Mesendoderm (in vitro differentiated cells): ENCODE results near the gene GABARAPL1.

Experiments
- DNase-seq: peaks from one replicate; pipeline ENCODE4 v3.0.0; 2013
- H2AK5ac ChIP-seq: 2 replicates; pipeline ENCODE4 v1.6.1; 2013; ENCODE audit warnings: low read length, inconsistent platforms
- H2BK120ac ChIP-seq: 2 replicates; pipeline ENCODE4 v1.6.1; 2013; ENCODE audit warnings: low read depth, mild to moderate bottlenecking, low read length, moderate library complexity, mixed read lengths
- H2BK15ac ChIP-seq: replicated peaks from 2 replicates; pipeline ENCODE4 v1.6.1; 2013; ENCODE audit warnings: low read depth, mild to moderate bottlenecking, moderate library complexity
- H2BK5ac ChIP-seq: 2 replicates; pipeline ENCODE4 v1.6.1; 2013; ENCODE audit warnings: low read length, inconsistent platforms
- H3K18ac ChIP-seq: 2 replicates; pipeline ENCODE4 v1.6.1; 2013; ENCODE audit warnings: mild to moderate bottlenecking, low read length, mixed read lengths
- H3K23ac ChIP-seq: one replicate; pipeline ENCODE4 v1.6.1; 2013; ENCODE audit warnings: low read length
- H3K27ac ChIP-seq: 2 replicates; pipeline ENCODE4 v1.5.1; 2013; ENCODE audit warnings: low read depth, mild to moderate bottlenecking, inconsistent platforms, low read length, moderate library complexity
- H3K27me3 ChIP-seq: 2 replicates; pipeline ENCODE4 v1.6.1; 2013; ENCODE audit warnings: low read length, control low read depth, mild to moderate bottlenecking, inconsistent platforms; ENCODE audit not compliant: insufficient read depth, poor library complexity
- H3K36me3 ChIP-seq: 2 replicates; pipeline ENCODE4 v1.6.1; 2013; ENCODE audit warnings: low read length, inconsistent platforms; ENCODE audit not compliant: control insufficient read depth, insufficient read depth
- H3K4ac ChIP-seq: one replicate; pipeline ENCODE4 v1.6.1; 2013; ENCODE audit warnings: low read depth, mild to moderate bottlenecking, low read length, moderate library complexity
- H3K4me1 ChIP-seq: 2 replicates; pipeline ENCODE4 v1.6.1; 2013; ENCODE audit warnings: low read depth, low read length, inconsistent platforms; ENCODE audit not compliant: control insufficient read depth
- H3K4me2 ChIP-seq: 2 replicates; pipeline ENCODE4 v1.6.1; 2013; ENCODE audit warnings: low read length
- H3K4me3 ChIP-seq: 2 replicates; pipeline ENCODE4 v1.5.1; 2013; ENCODE audit warnings: mild to moderate bottlenecking, low read length
- H3K56ac ChIP-seq: one replicate; pipeline ENCODE4 v1.6.1; 2013; ENCODE audit warnings: low read length
- H3K79me1 ChIP-seq: 2 replicates; pipeline ENCODE4 v1.6.1; 2013; ENCODE audit warnings: low read length, inconsistent platforms
- H3K79me2 ChIP-seq: 2 replicates; pipeline ENCODE4 v1.6.1; 2013; ENCODE audit warnings: mild to moderate bottlenecking, low read length; ENCODE audit not compliant: control insufficient read depth, insufficient read depth
- H3K9ac ChIP-seq: 2 replicates; pipeline ENCODE4 v1.6.1; 2013; ENCODE audit warnings: low read length, inconsistent platforms
- H4K5ac ChIP-seq: one replicate; pipeline ENCODE4 v1.6.1; 2013; ENCODE audit warnings: low read length
- H4K8ac ChIP-seq: one replicate; pipeline ENCODE4 v1.6.1; 2013; ENCODE audit warnings: low read depth, mild to moderate bottlenecking, control low read depth, low read length, moderate library complexity
- WGBS: extraction: QIAGEN DNeasy Blood & Tissue Kit; methylation state at CpG from one replicate; pipeline ENCODE4 v1.1.7; 2013; ENCODE audit warnings: low lambda C conversion rate, missing lambda C conversion rate; ENCODE audit not compliant: insufficient coverage; ENCODE audit errors: extremely low coverage; 5-methylcytosine and 5-hydroxymethylcytosine counted together

Gene GABARAPL1

DNA sequence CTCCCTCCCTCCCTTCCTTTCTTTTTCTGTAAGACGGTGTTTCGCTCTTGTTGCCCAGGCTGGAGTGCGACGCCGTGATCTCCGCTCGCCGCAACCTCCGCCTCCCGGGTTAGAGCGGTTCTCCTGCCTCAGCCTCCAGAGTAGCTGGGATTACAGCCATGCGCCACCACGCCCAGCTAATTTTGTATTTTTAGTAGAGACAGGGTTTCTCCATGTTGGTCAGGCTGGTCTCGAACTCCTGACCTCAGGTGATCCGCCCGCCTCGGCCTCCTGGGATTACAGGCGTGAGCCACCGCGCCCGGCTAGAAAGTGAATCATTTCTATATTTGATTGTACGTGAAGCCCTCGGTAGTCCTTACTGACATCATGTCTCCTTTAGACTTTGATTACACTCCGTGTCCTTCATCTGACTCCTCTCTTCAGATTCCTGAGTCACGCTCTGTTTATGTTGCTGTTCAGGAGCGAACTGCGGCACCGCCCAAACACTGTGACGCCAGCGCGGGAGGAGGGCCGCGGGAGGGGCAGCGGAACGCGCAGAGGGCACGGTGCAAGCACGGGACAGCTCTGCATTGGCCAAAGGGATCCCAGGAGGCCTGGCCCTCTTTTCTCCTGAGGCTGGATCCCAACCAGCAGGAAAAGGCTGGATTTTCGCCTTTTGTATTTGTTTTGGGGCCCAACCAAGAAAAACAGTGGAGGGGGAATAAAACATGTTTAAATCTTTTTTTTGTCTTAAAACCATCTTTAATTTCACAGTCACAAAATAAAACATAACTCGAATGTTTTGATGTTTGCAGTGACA lies 538 bp upstream of the GABARAPL1 start:
- Histone ChIP-seq H3K4me1 (no peaks in the 10 kb centered on the region), H3K4me3 (no peak overlapping the region), H3K4me2 (peak overlapping the region; percentile 33), H3K27ac (peak overlapping the region; percentile 46), H3K4ac (no peak overlapping the region), H3K79me1 (no peaks in the 10 kb centered on the region), H3K27me3 (no peaks in the 10 kb centered on the region), H2BK15ac (no peak overlapping the region), H2BK5ac (no peak overlapping the region), H2AK5ac (no peak overlapping the region), H3K36me3 (no peaks in the 10 kb centered on the region), H3K9ac (peak overlapping the region; percentile 47), H4K5ac (no peak overlapping the region), H3K79me2 (peaks cover 23% of the 10 kb centered on the region), H3K18ac (peak overlapping the region; percentile 7), H3K56ac (peak overlapping the region; percentile 59), H4K8ac (no peak overlapping the region), H2BK120ac (no peak overlapping the region), H3K23ac (no peak overlapping the region)
- no CpG with 5 or more reads among the region's 40 CpGs for WGBS
- peak; percentile 98 for DNase-seq

DNA sequence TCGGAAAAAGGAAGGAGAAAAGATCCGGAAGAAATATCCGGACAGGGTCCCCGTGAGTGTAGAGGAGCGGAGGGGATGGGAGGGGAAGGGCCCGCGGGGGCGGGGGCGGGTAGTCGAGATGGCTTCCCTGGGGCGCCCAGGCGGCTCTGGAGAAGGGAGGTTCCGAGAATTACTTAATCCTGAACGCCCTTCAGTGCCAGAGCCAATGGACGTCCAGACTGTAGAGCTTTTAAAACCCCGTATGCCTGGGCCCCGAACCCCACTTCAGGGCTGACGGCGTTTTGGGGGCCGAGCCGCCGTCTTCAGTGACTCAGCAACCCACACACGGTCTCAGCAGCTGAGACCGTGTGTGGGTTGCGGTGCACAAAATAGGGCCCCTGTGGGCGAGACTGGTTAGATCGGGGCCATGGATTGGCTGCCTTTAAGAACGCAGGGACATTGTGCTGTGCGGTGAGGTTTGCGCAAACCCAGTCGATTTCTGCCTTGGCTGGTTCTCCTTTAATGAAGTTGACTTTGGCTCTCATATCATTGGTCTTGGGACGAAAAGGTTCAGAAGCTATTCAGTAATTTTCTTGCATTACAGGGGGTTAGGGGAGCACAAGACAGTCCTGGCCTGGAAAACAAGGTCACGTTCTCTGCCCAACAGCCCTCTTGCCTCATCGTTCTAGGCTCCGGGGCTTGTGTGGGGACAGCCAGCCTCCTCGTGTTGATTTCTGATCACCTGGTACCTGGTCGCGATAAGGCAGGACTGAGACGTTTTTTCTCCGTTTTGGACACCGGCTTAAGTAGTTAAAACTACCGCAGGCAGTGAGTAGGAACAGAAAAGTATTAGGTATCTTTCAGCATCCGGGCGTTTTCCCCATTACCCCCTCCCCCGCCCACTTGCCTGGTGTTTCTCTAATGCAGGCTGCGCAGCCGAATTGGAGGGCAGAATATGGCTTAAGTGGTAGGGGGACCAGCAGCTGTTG lies 775 bp downstream of the GABARAPL1 start:
- no peaks in the 10 kb centered on the region for H3K27me3 ChIP-seq
- peak overlapping the region; percentile 74 for H3K27ac ChIP-seq
- no peak overlapping the region for H3K23ac ChIP-seq
- no peaks in the 10 kb centered on the region for H3K4me1 ChIP-seq
- no peaks in the 10 kb centered on the region for H3K79me1 ChIP-seq
- peak overlapping the region; percentile 69 for H3K4me2 ChIP-seq
- H3K4ac ChIP-seq, result peak overlapping the region; percentile 90
- no peak overlapping the region for H2BK15ac ChIP-seq
- H2AK5ac ChIP-seq, result no peak overlapping the region
- H3K18ac ChIP-seq, result peak overlapping the region; percentile 88
- peak overlapping the region; percentile 66 for H2BK5ac ChIP-seq
- no peak overlapping the region for H4K8ac ChIP-seq
- peak; percentile 80 for DNase-seq
- H2BK120ac ChIP-seq, result peak overlapping the region; percentile 29
- H3K4me3 ChIP-seq, result peak overlapping the region; percentile 90
- H3K56ac ChIP-seq, result peak overlapping the region; percentile 94
- H3K9ac ChIP-seq, result peak overlapping the region; percentile 95
- no peaks in the 10 kb centered on the region for H3K36me3 ChIP-seq
- H3K79me2 ChIP-seq, result peaks cover 25% of the 10 kb centered on the region
- WGBS, result no CpG with 5 or more reads among the region's 47 CpGs
- H4K5ac ChIP-seq, result no peak overlapping the region

- peak overlapping the region; percentile 94 for H3K56ac ChIP-seq
- H2BK5ac ChIP-seq, result no peak overlapping the region
- no peak overlapping the region for H2AK5ac ChIP-seq
- peak; percentile 78 for DNase-seq
- no peaks in the 10 kb centered on the region for H3K79me1 ChIP-seq
- no peak overlapping the region for H4K5ac ChIP-seq
- H3K36me3 ChIP-seq, result no peaks in the 10 kb centered on the region
- H3K23ac ChIP-seq, result no peak overlapping the region
- no peaks in the 10 kb centered on the region for H3K4me1 ChIP-seq
- H3K4me3 ChIP-seq, result peak overlapping the region; percentile 90
- peak overlapping the region; percentile 29 for H3K4me2 ChIP-seq
- H3K79me2 ChIP-seq, result peaks cover 25% of the 10 kb centered on the region
- no peak overlapping the region for H3K4ac ChIP-seq
- no peaks in the 10 kb centered on the region for H3K27me3 ChIP-seq
- WGBS, result no CpG with 5 or more reads among the region's 10 CpGs
- H3K18ac ChIP-seq, result peak overlapping the region; percentile 88
- peak overlapping the region; percentile 76 for H4K8ac ChIP-seq
- H2BK120ac ChIP-seq, result no peak overlapping the region
- peak overlapping the region; percentile 95 for H3K9ac ChIP-seq
- no peak overlapping the region for H3K27ac ChIP-seq
- H2BK15ac ChIP-seq, result no peak overlapping the region
Observed at GRCh38 chr12:10214136-10214894, 1.6 kb downstream of the GABARAPL1 start.

GRCh38 chr12:10214895-10215267 lies 2.2 kb downstream of the GABARAPL1 start:
- Histone ChIP-seq H3K4me1 (no peaks in the 10 kb centered on the region), H3K56ac (peak overlapping the region; percentile 43), H2BK5ac (peak overlapping the region; percentile 41), H3K79me1 (peaks cover under 1% of the 10 kb centered on the region), H2BK15ac (peak overlapping the region; percentile 45), H3K4me3 (peak overlapping the region; percentile 4), H3K18ac (peak overlapping the region; percentile 80), H3K27ac (peak overlapping the region; percentile 43), H3K27me3 (no peaks in the 10 kb centered on the region), H2BK120ac (peak overlapping the region; percentile 24), H4K5ac (no peak overlapping the region), H3K79me2 (peaks cover 25% of the 10 kb centered on the region), H3K36me3 (peaks cover under 1% of the 10 kb centered on the region), H3K23ac (no peak overlapping the region), H4K8ac (no peak overlapping the region), H3K4me2 (peak overlapping the region; percentile 25), H3K4ac (peak overlapping the region; percentile 79), H2AK5ac (no peak overlapping the region), H3K9ac (peak overlapping the region; percentile 49)
- no peak for DNase-seq
- WGBS, result no CpG with 5 or more reads among the region's 3 CpGs

GRCh38 chr12:10215436-10215835 lies 2.8 kb downstream of the GABARAPL1 start:
- H3K27ac ChIP-seq, result no peak overlapping the region
- H3K4me3 ChIP-seq, result no peak overlapping the region
- H3K27me3 ChIP-seq, result no peaks in the 10 kb centered on the region
- no peak overlapping the region for H3K23ac ChIP-seq
- H2BK120ac ChIP-seq, result no peak overlapping the region
- no peaks in the 10 kb centered on the region for H3K4me1 ChIP-seq
- peak overlapping the region; percentile 49 for H3K9ac ChIP-seq
- H3K18ac ChIP-seq, result peak overlapping the region; percentile 80
- no peak overlapping the region for H2BK5ac ChIP-seq
- no peak overlapping the region for H2AK5ac ChIP-seq
- H3K4me2 ChIP-seq, result peak overlapping the region; percentile 35
- H3K79me1 ChIP-seq, result peaks cover 3% of the 10 kb centered on the region
- DNase-seq, result peak; percentile 78
- H3K4ac ChIP-seq, result peak overlapping the region; percentile 79
- no peak overlapping the region for H4K8ac ChIP-seq
- no peak overlapping the region for H4K5ac ChIP-seq
- WGBS, result no CpG with 5 or more reads among the region's 2 CpGs
- peaks cover 4% of the 10 kb centered on the region for H3K36me3 ChIP-seq
- H3K79me2 ChIP-seq, result peaks cover 25% of the 10 kb centered on the region
- peak overlapping the region; percentile 45 for H2BK15ac ChIP-seq
- no peak overlapping the region for H3K56ac ChIP-seq
